A549 (cell line): ENCODE measurements around the gene ABCB8. TPM values are rescaled to one million over a fixed set of nuclear protein-coding genes. Genes with fewer than 3 reads are reported as not detected.

Experiments used
- ATAC-seq, 2 experiments: fragments of 200-7000 bp in 1 of 2; fragments of >200 bp in 1 of 2; cut with Nextera tagmentation in 1 of 2; cut with Tn5 transposase in 1 of 2; 3 replicates each; pipeline versions ENCODE4 v1.8.0 to v1.9.1; 2018 to 2020; ENCODE audit warnings: mild to moderate bottlenecking in 1 of 2, moderate library complexity in 1 of 2
- CTCF ChIA-PET: fragments of 300-600 bp; sonication (Branson Sonifier 250); formaldehyde crosslinking; extraction: SDS; loops from one replicate; lab custom pipeline; 2021; ENCODE audit warnings: antibody characterized with exemption, inconsistent platforms; lab: Yijun Ruan, JAX
- POLR2A ChIA-PET: fragments of 350-600 bp; formaldehyde crosslinking; extraction: SDS; loops from one replicate; lab custom pipeline; 2021; ENCODE audit warnings: antibody characterized with exemption, inconsistent platforms; lab: Yijun Ruan, JAX
- DNase-seq, 2 experiments: peaks; one replicate each; pipeline versions ENCODE4 v3.0.0 to v3.0.0-alpha.2; 2011 to 2016; ENCODE audit warnings: low read depth in 1 of 2, low spot score in 1 of 2
- FAIRE-seq: peaks from 2 replicates; lab custom pipeline; 2011; peaks lifted over from hg19 to GRCh38; lab: Jason Lieb, UNC
- H3K27ac ChIP-seq, 2 experiments: fragments of >200 bp; sonication (Bioruptor Twin); formaldehyde crosslinking; 3 replicates each; pipeline ENCODE4 v1.5.1; 2016 to 2017
- H3K4me1 ChIP-seq: fragments of >200 bp; sonication (Bioruptor Twin); formaldehyde crosslinking; 3 replicates; pipeline ENCODE4 v1.6.1; 2016
- H3K4me2 ChIP-seq: fragments of >200 bp; sonication (Bioruptor Twin); formaldehyde crosslinking; 3 replicates; pipeline ENCODE4 v1.6.1; 2016
- H3K4me3 ChIP-seq: fragments of >200 bp; sonication (Bioruptor Twin); formaldehyde crosslinking; 3 replicates; pipeline ENCODE4 v1.5.1; 2016
- H3K9me3 ChIP-seq: fragments of >200 bp; sonication (Bioruptor Twin); formaldehyde crosslinking; 3 replicates; pipeline ENCODE4 v1.6.1; 2016
- ATOH8 ChIP-seq: fragments of 250-450 bp; sonication (Bioruptor Pico); IDR thresholded peaks from 2 replicates; pipeline ENCODE4 v1.5.0; 2020; ENCODE audit warnings: low read depth, mild to moderate bottlenecking, moderate library complexity
- BHLHE40 ChIP-seq: IDR thresholded peaks from 2 replicates; pipeline ENCODE4 v1.6.1; 2012; ENCODE audit warnings: low read depth, low read length, inconsistent platforms
- CBX8 ChIP-seq: fragments of 200-600 bp; sonication (generic); IDR thresholded peaks from 2 replicates; pipeline ENCODE4 v1.6.1; 2016
- CEBPB ChIP-seq, 2 experiments: fragments of >200 bp in 1 of 2; sonication (Bioruptor Twin) in 1 of 2; formaldehyde crosslinking in 1 of 2; IDR thresholded peaks; 2 replicates each; pipeline ENCODE4 v1.6.1; 2012 to 2016
- EHF ChIP-seq: fragments of 250-450 bp; sonication (Bioruptor Pico); IDR thresholded peaks from 2 replicates; pipeline ENCODE4 v1.5.0; 2020; ENCODE audit warnings: mild to moderate bottlenecking
- EHMT2 ChIP-seq: fragments of 200-600 bp; sonication (generic); IDR thresholded peaks from 2 replicates; pipeline ENCODE4 v1.6.1; 2016; ENCODE audit warnings: antibody characterized with exemption, low read depth, mild to moderate bottlenecking, moderate library complexity
- FOXS1 ChIP-seq: fragments of 250-450 bp; sonication (Bioruptor Pico); IDR thresholded peaks from 2 replicates; pipeline ENCODE4 v1.5.0; 2020; ENCODE audit warnings: mild to moderate bottlenecking, moderate library complexity
- HMGXB4 ChIP-seq: fragments of 250-450 bp; sonication (Bioruptor Pico); IDR thresholded peaks from 2 replicates; pipeline ENCODE4 v1.5.0; 2021; ENCODE audit warnings: mild to moderate bottlenecking, moderate library complexity, borderline replicate concordance
- JUN ChIP-seq, 2 experiments: fragments of >200 bp; sonication (Bioruptor Twin); formaldehyde crosslinking; IDR thresholded peaks; 2 replicates in 1 of 2; 3 replicates in 1 of 2; pipeline ENCODE4 v1.6.1; 2016 to 2017
- KDM1A ChIP-seq: fragments of 200-600 bp; sonication (generic); IDR thresholded peaks from 2 replicates; pipeline ENCODE4 v1.6.1; 2016; ENCODE audit warnings: low read depth, mild to moderate bottlenecking
- MAZ ChIP-seq: fragments of 150-350 bp; IDR thresholded peaks from 2 replicates; pipeline ENCODE4 v1.6.1; 2014; ENCODE audit warnings: antibody characterized with exemption, low read depth, low read length, borderline replicate concordance
- NFE2L2 ChIP-seq: fragments of 150-350 bp; conservative IDR thresholded peaks from 2 replicates; pipeline ENCODE4 v1.6.1; 2014; ENCODE audit warnings: low read length
- NPAS2 ChIP-seq: fragments of 250-450 bp; sonication (Bioruptor Pico); IDR thresholded peaks from 2 replicates; pipeline ENCODE4 v1.8.0; 2022; ENCODE audit warnings: mild to moderate bottlenecking, moderate library complexity, borderline replicate concordance
- RARB ChIP-seq: fragments of 250-450 bp; sonication (Bioruptor Pico); IDR thresholded peaks from 2 replicates; pipeline ENCODE4 v1.8.0; 2021; ENCODE audit warnings: mild to moderate bottlenecking, moderate library complexity
- RFX5 ChIP-seq: fragments of 450-650 bp; IDR thresholded peaks from 2 replicates; pipeline ENCODE4 v1.7.1; 2014; ENCODE audit warnings: antibody characterized with exemption, mild to moderate bottlenecking, moderate library complexity
- RNF2 ChIP-seq: fragments of 200-600 bp; sonication (generic); IDR thresholded peaks from 2 replicates; pipeline ENCODE4 v1.6.1; 2016; ENCODE audit warnings: low read depth, mild to moderate bottlenecking, antibody characterized with exemption, moderate library complexity, borderline replicate concordance
- SMC3 ChIP-seq: fragments of >200 bp; sonication (Bioruptor Twin); formaldehyde crosslinking; IDR thresholded peaks from 3 replicates; pipeline ENCODE4 v1.6.1; 2018; ENCODE audit warnings: inconsistent platforms
- TFCP2L1 ChIP-seq: fragments of 250-450 bp; sonication (Bioruptor Pico); IDR thresholded peaks from 2 replicates; pipeline ENCODE4 v1.5.0; 2021; ENCODE audit warnings: mild to moderate bottlenecking
- TP53 ChIP-seq: fragments of 250-450 bp; sonication (Bioruptor Pico); IDR thresholded peaks from 2 replicates; pipeline ENCODE4 v1.5.0; 2021; ENCODE audit warnings: mild to moderate bottlenecking, moderate library complexity
- ZC3H11A ChIP-seq: fragments of 450-650 bp; IDR thresholded peaks from 2 replicates; pipeline ENCODE4 v1.6.1; 2014; ENCODE audit warnings: antibody characterized with exemption, mild to moderate bottlenecking
- ZFP36 ChIP-seq: fragments of 450-650 bp; IDR thresholded peaks from 2 replicates; pipeline ENCODE4 v1.6.1; 2014; ENCODE audit warnings: borderline replicate concordance; ENCODE audit not compliant: partially characterized antibody
- WGBS: methylation state at CpG from one replicate; pipeline ENCODE4 v1.1.6; 2017; ENCODE audit errors: missing lambda C conversion rate; 5-methylcytosine and 5-hydroxymethylcytosine counted together
- polyA plus RNA-seq, 4 experiments: library from polyadenylated mRNA; depleted of rRNA in 3 of 4; stranded (reverse); fragments of >200 nt; fragmentation: RNase III in 1 of 4; extraction: RNeasy Plus Mini Kit Qiagen cat#74134 plus additional on column Dnase treatment in 1 of 4; gene quantifications; 2 replicates in 3 of 4; 3 replicates in 1 of 4; pipeline ENCODE4 v1.2.3, GENCODE V29; 2011 to 2017
- TF ChIP-seq, protein P1 (sequence below): IDR thresholded peaks from 2 replicates; pipeline ENCODE4 v1.6.1; 2012
- TF ChIP-seq, protein P2 (sequence below): fragments of >200 bp; sonication (Bioruptor Twin); formaldehyde crosslinking; IDR thresholded peaks from 3 replicates; pipeline ENCODE4 v1.5.1; 2016

Gene ABCB8
- polyA plus RNA-seq, 2 of the 4 experiments (the other 2 are of a cell fraction), result 19.6 to 41.1 TPM

DNA sequence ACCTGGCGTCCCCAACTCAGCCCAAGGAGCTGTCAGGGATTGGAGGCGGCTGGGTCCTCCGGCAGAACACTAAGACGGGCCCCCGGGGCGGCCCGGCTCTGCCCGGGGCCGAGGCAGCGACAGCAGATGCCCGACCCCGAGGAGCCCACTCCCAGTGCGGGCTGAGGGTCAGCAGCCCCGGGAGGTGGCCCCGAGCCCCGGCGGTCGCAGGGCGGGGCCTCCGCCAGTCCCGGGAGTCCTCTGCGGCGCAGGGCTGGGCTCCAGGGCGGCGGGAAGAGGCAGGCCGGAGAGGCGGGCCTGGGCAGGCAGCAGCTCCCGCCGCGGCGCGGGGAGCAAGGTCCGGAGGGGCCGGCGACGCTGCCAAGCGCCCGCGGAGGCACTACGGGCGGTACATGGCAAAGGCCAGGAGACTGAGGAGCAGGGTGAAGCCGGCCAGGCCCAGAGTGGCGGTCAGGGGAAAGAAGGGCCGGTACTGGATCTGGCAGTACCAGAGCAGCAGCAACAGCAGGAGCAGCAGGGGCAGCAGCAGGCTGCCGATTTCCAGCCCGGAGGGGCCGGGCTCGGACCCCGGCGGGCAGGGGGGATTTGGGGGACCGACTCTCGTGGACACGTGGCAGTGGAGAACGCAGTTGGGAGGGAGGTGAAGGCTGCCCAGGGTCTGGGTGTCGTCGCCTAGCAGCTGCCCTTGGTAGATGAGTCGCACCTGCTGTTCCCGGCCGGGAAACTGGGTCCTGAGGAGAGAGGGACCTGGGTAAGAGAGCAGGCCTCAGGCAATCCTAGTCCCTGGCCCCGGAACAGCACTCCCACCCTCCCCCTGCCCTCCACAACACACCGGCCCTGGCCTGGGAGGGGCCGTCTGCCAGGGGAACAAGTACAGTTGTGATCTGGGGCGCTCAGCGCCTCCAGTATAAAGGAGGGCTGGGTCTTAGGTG, 53.2 kb downstream of the ABCB8 start:
- peak; percentile 7 to 13; a peak in 5 of 6 replicates for ATAC-seq
- no peak for FAIRE-seq
- POLR2A ChIA-PET, result interaction anchor here (0.6 to 1.4 kb wide), 7 partner anchors 14 to 42 kb away, joined by 3 to 14 read pairs (median 4); partner anchors contain the start of gene CDK5
- Histone ChIP-seq H3K4me1 (peaks cover 53% of the 10 kb centered on the region), H3K4me3 (peak overlapping the region; percentile 93), H3K9me3 (no peaks in the 10 kb centered on the region), H3K27ac (peak overlapping the region; percentile 98), H3K4me2 (peak overlapping the region; percentile 95)
- WGBS, result 19% methylated on average over 22 of the region's 64 CpGs
- peak in 1 of 2 experiments; percentile 46 for DNase-seq
- TF ChIP-seq RNF2, result peak; percentile 93
- no peak; a peak in 1 of 5 replicates for TF ChIP-seq JUN (IDR thresholded peaks at IDR 0.05)
- TF ChIP-seq, protein P1, sequence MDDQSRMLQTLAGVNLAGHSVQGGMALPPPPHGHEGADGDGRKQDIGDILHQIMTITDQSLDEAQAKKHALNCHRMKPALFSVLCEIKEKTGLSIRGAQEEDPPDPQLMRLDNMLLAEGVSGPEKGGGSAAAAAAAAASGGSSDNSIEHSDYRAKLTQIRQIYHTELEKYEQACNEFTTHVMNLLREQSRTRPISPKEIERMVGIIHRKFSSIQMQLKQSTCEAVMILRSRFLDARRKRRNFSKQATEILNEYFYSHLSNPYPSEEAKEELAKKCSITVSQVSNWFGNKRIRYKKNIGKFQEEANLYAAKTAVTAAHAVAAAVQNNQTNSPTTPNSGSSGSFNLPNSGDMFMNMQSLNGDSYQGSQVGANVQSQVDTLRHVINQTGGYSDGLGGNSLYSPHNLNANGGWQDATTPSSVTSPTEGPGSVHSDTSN, result 0 out of 2 replicates have a peak, but pooled peaks have one; percentile 1
- no peak for TF ChIP-seq TFCP2L1 (CRISPR knock-in tag)
- no peak for TF ChIP-seq ZFP36
- CTCF ChIA-PET, result interaction anchor here (1.1 to 27.1 kb wide), 4 partner anchors 13 to 46 kb away, joined by 3 to 412 read pairs (median 14); no protein-coding TSS in a partner anchor

DNA sequence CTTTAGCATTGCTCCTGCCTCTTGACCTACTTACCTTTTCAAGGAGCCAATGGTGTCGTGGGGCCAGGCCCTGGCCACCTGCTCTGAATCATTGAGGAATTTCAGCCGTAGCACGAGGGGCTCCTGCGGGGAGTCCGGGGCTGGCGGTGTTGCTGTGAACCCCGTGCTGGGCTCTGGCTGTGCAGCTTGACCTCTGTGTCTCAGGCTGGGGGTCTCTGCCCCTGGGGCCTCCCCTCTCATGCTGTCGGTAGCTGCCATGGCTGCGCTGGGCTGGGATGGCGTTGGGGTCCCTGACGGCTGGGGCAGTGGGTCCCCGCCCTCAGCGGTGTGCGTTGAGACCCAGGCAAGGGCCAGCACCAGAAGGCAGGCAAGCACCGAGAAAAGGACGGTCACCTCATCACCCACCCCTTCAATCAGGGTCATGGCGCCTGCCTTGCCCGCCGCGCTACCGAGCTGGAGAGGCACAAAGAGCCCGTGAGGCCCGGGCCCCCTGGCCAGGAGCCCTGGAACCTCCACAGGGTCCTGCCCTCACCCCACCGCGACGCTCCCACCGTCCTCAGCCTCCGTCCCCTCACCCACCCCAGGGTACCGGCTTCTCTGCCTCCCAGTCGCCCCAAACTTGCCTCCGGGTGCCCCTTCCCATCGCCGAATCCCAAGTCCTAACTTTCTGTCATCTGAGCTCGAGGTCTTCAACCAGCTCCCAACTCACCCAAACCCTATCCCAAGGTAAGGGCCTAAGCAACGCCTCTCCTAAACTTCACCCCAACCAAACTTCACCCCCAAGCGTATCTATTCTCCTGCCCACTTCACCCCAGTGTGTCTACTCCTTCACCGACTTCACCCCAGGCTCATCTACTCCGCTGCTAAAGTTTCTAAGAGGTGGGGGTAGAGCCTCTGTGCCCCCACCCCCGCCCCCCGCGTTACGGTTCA, 54.2 kb downstream of the ABCB8 start:
- POLR2A ChIA-PET, result interaction anchor here (0.9 kb wide), 1 partner anchor 20 kb away, joined by 4 read pairs; no protein-coding TSS in a partner anchor
- Histone ChIP-seq H3K4me1 (peaks cover 47% of the 10 kb centered on the region), H3K4me2 (peak overlapping the region; percentile 95), H3K9me3 (no peaks in the 10 kb centered on the region), H3K27ac (peak overlapping the region; percentile 98), H3K4me3 (peak overlapping the region; percentile 93)
- ATAC-seq, result no peak
- CTCF ChIA-PET, result interaction anchor here (0.8 to 27.1 kb wide), 4 partner anchors 14 to 42 kb away, joined by 3 to 412 read pairs (median 12); no protein-coding TSS in a partner anchor
- DNase-seq, result no peak
- FAIRE-seq, result no peak
- TF ChIP-seq EHMT2 (no peak), NPAS2 (CRISPR knock-in tag) (no peak), NFE2L2 (no peak), EHF (CRISPR knock-in tag) (no peak), FOXS1 (CRISPR knock-in tag) (no peak), RFX5 (no peak), CEBPB (IDR thresholded peaks at IDR 0.05) (no peak), BHLHE40 (no peak), ATOH8 (CRISPR knock-in tag) (no peak), MAZ (no peak), RARB (CRISPR knock-in tag) (no peak), CBX8 (no peak), KDM1A (no peak), TP53 (CRISPR knock-in tag) (no peak), ZC3H11A (no peak), SMC3 (no peak), HMGXB4 (CRISPR knock-in tag) (no peak)
- TF ChIP-seq, protein P2, sequence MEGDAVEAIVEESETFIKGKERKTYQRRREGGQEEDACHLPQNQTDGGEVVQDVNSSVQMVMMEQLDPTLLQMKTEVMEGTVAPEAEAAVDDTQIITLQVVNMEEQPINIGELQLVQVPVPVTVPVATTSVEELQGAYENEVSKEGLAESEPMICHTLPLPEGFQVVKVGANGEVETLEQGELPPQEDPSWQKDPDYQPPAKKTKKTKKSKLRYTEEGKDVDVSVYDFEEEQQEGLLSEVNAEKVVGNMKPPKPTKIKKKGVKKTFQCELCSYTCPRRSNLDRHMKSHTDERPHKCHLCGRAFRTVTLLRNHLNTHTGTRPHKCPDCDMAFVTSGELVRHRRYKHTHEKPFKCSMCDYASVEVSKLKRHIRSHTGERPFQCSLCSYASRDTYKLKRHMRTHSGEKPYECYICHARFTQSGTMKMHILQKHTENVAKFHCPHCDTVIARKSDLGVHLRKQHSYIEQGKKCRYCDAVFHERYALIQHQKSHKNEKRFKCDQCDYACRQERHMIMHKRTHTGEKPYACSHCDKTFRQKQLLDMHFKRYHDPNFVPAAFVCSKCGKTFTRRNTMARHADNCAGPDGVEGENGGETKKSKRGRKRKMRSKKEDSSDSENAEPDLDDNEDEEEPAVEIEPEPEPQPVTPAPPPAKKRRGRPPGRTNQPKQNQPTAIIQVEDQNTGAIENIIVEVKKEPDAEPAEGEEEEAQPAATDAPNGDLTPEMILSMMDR, result no peak
- TF ChIP-seq, protein P1, result no peak
- WGBS, result 67% methylated on average over 29 of the region's 42 CpGs
